ENCODE results near the gene IZUMO1. TPM values are rescaled to one million over a fixed set of nuclear protein-coding genes. Genes with fewer than 3 reads are reported as not detected.
A peak's percentile ranks its signal among the peaks of the same experiment; 100 is the strongest.

IZUMO1 gene
- total and polyA plus RNA-seq, 2 of the 13 experiments (the other 11 are each of a cell fraction or from before 2014, with no cell fraction given), result 0.07 to 0.22 TPM

DNA sequence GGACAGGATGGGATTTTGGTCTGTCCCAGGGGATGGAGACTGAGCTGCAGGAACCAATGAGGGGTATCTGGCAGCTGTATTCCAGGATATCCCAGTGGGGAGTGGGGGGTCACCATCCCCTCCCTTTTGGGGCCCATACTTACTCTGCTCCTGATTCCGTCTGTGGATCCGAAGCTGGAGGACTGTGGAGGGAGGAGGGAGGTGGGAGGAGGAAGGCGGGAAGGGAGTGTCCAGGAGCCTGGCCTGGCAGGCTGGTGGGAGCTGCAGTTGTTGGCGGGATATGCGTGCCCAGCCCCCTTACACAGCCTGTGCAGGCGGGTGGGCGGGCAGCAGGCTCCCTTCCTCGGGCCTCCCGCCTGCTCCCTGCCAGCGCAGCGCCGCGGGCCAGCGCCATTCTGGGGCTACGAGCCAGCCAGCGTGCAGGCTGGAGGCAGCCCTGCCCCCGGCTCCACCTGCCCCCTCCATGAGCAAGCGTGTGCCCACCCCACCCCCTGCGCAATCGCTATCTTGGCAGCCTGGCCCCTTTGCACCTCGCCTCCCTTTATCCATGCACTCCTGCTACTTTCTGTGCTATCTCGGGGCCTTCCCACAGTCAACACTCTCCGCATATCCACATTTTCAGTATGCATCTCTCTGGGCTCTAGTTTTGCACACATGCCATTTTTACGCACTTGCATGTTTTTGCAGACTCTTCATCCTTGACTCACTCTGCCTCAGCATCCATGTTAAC is 30.0 kb downstream of the IZUMO1 start (continued):
- TF ChIP-seq ZNF318 (CRISPR knock-in tag; IDR thresholded peaks at IDR 0.05), result no peak
- no peak for TF ChIP-seq ELF3 (CRISPR knock-in tag; IDR thresholded peaks at IDR 0.05)
- no peak for TF ChIP-seq MAZ (IDR thresholded peaks at IDR 0.05; ENCODE audit: borderline replicate concordance, low read depth, low read length)
- 0 out of 2 replicates have a peak, but pooled peaks have one; percentile 39 for TF ChIP-seq MAZ (CRISPR knock-in tag; IDR thresholded peaks at IDR 0.05; ENCODE audit: low read depth)
- TF ChIP-seq DRAP1 (CRISPR knock-in tag; IDR thresholded peaks at IDR 0.05), result no peak
- no peak for TF ChIP-seq YEATS2 (CRISPR knock-in tag; IDR thresholded peaks at IDR 0.05; ENCODE audit: borderline replicate concordance)
- no peak for TF ChIP-seq ARID3A (IDR thresholded peaks at IDR 0.05; ENCODE audit: low read depth, low read length)
- TF ChIP-seq NCOR1 (IDR thresholded peaks at IDR 0.05; ENCODE audit: borderline replicate concordance, low read length), result no peak
- TF ChIP-seq SAP130 (CRISPR knock-in tag; IDR thresholded peaks at IDR 0.05; ENCODE audit: low read depth), result no peak
- no peak for TF ChIP-seq ARNT (IDR thresholded peaks at IDR 0.05)
- TF ChIP-seq SP1 (IDR thresholded peaks at IDR 0.05), result no peak
- 0 out of 2 replicates have a peak, but pooled peaks have one; percentile 8 for TF ChIP-seq SP1 (CRISPR knock-in tag; IDR thresholded peaks at IDR 0.05)
- TF ChIP-seq CBFB (CRISPR knock-in tag; IDR thresholded peaks at IDR 0.05), result no peak
- TF ChIP-seq ZNF850 (CRISPR knock-in tag; conservative IDR thresholded peaks at IDR 0.05), result no peak
- TF ChIP-seq HNRNPLL (IDR thresholded peaks at IDR 0.05; ENCODE audit: low read depth, low read length, poor library complexity, severe bottlenecking), result no peak

Measured in HepG2 (cell line).